ENCODE data around the gene MTERF4. TPM values are rescaled to one million over a fixed set of nuclear protein-coding genes. Genes with fewer than 3 reads are reported as not detected.

MTERF4 gene
- total and polyA plus RNA-seq, 5 donors from 2014 or later: 50.0 to 105 (median 65.1) TPM

- Histone ChIP-seq H3K4me3 (ENCODE audit: low read depth, low read length) (no peak overlapping the region), H3K36me3 (ENCODE audit: control insufficient read depth, insufficient read depth, low read length) (peaks cover 34% of the 10 kb centered on the region), H3K4me1 (ENCODE audit: control insufficient read depth, insufficient read depth, low read length, poor library complexity, severe bottlenecking) (no peaks in the 10 kb centered on the region), H3K27ac (ENCODE audit: insufficient read depth, low read length, poor library complexity, severe bottlenecking) (no peak overlapping the region), H3K27me3 (ENCODE audit: control insufficient read depth, insufficient read depth, low read length) (no peaks in the 10 kb centered on the region), H3K9me3 (ENCODE audit: control insufficient read depth in 2 of 2, low read length in 2 of 2) (no peaks in the 10 kb centered on the region)
- Mint-ChIP-seq H3K27me3 (no peaks in the 10 kb centered on the region), H3K27ac (peak overlapping the region; percentile 77 to 88 (median 85)), H3K9me3 (peaks cover 0 to 8% (median 0%) of the 10 kb centered on the region in 7 donors), H3K4me3 (no peak overlapping the region), H3K36me3 (peaks cover 40% of the 10 kb centered on the region), H3K4me1 (peaks cover 7 to 21% (median 19%) of the 10 kb centered on the region in 4 donors)
- no peak for DNase-seq
- ATAC-seq (ENCODE audit: low read depth in 2 of 2): no peak
These were observed 19.0 kb downstream of the MTERF4 start for GRCh38 chr2:241083091-241083415.

GRCh38 chr2:241082341-241083090 lies 19.6 kb downstream of the MTERF4 start:
- Histone ChIP-seq H3K27ac (ENCODE audit: insufficient read depth, low read length, poor library complexity, severe bottlenecking) (no peak overlapping the region), H3K36me3 (ENCODE audit: control insufficient read depth, insufficient read depth, low read length) (peaks cover 29% of the 10 kb centered on the region), H3K27me3 (ENCODE audit: control insufficient read depth, insufficient read depth, low read length) (no peaks in the 10 kb centered on the region), H3K9me3 (ENCODE audit: control insufficient read depth in 2 of 2, low read length in 2 of 2) (no peaks in the 10 kb centered on the region), H3K4me1 (ENCODE audit: control insufficient read depth, insufficient read depth, low read length, poor library complexity, severe bottlenecking) (no peaks in the 10 kb centered on the region), H3K4me3 (ENCODE audit: low read depth, low read length) (no peak overlapping the region)
- H3K27me3 Mint-ChIP-seq: no peaks in the 10 kb centered on the region
- H3K36me3 Mint-ChIP-seq: peaks cover 35% of the 10 kb centered on the region
- peak in 1 of 2 donors; percentile 7 for ATAC-seq (ENCODE audit: low read depth in 2 of 2)
- H3K4me3 Mint-ChIP-seq: no peak overlapping the region
- peak overlapping the region; percentile 77 to 88 (median 85) for H3K27ac Mint-ChIP-seq
- H3K9me3 Mint-ChIP-seq: peaks cover 0 to 8% (median 0%) of the 10 kb centered on the region in 7 donors
- no peak for DNase-seq
- peaks cover 11 to 25% (median 18%) of the 10 kb centered on the region in 4 donors for H3K4me1 Mint-ChIP-seq

- H3K9me3 ChIP-seq (ENCODE audit: control insufficient read depth in 2 of 2, low read length in 2 of 2): no peaks in the 10 kb centered on the region
- no peak overlapping the region for H3K4me3 ChIP-seq (ENCODE audit: low read depth, low read length)
- H3K27ac Mint-ChIP-seq: peak overlapping the region in 1 of 3 donors; percentile 85
These were observed 20.3 kb downstream of the MTERF4 start for GRCh38 chr2:241081643-241082340.

GRCh38 chr2:241081190-241081642 lies 20.9 kb downstream of the MTERF4 start:
- H3K9me3 ChIP-seq (ENCODE audit: control insufficient read depth in 2 of 2, low read length in 2 of 2): no peaks in the 10 kb centered on the region
- Mint-ChIP-seq H3K4me3 (peak overlapping the region in 2 of 4 donors; percentile 19 to 83), H3K4me1 (peaks cover 15 to 26% (median 19%) of the 10 kb centered on the region in 4 donors), H3K9me3 (peaks cover 0 to 6% (median 0%) of the 10 kb centered on the region in 7 donors), H3K27ac (peak overlapping the region in 2 of 3 donors; percentile 47 to 92), H3K27me3 (no peaks in the 10 kb centered on the region), H3K36me3 (peaks cover 23% of the 10 kb centered on the region)
- no peaks in the 10 kb centered on the region for H3K27me3 ChIP-seq (ENCODE audit: control insufficient read depth, insufficient read depth, low read length)
- H3K36me3 ChIP-seq (ENCODE audit: control insufficient read depth, insufficient read depth, low read length): peaks cover 16% of the 10 kb centered on the region
- no peak overlapping the region for H3K4me3 ChIP-seq (ENCODE audit: low read depth, low read length)
- H3K4me1 ChIP-seq (ENCODE audit: control insufficient read depth, insufficient read depth, low read length, poor library complexity, severe bottlenecking): no peaks in the 10 kb centered on the region
- no peak overlapping the region for H3K27ac ChIP-seq (ENCODE audit: insufficient read depth, low read length, poor library complexity, severe bottlenecking)
- DNase-seq (no peak), ATAC-seq (ENCODE audit: low read depth in 2 of 2) (no peak)

More at GRCh38 chr2:241081643-241082340, 20.3 kb downstream of the MTERF4 start:
- peaks cover 21% of the 10 kb centered on the region for H3K36me3 ChIP-seq (ENCODE audit: control insufficient read depth, insufficient read depth, low read length)
- DNase-seq (no peak), ATAC-seq (ENCODE audit: low read depth in 2 of 2) (no peak)
- Mint-ChIP-seq H3K27me3 (no peaks in the 10 kb centered on the region), H3K36me3 (peaks cover 29% of the 10 kb centered on the region), H3K4me1 (peaks cover 15 to 26% (median 20%) of the 10 kb centered on the region in 4 donors), H3K9me3 (peaks cover 0 to 8% (median 0%) of the 10 kb centered on the region in 7 donors), H3K4me3 (peak overlapping the region in 1 of 4 donors; percentile 19)
- H3K4me1 ChIP-seq (ENCODE audit: control insufficient read depth, insufficient read depth, low read length, poor library complexity, severe bottlenecking): no peaks in the 10 kb centered on the region
- H3K27ac ChIP-seq (ENCODE audit: insufficient read depth, low read length, poor library complexity, severe bottlenecking): no peak overlapping the region
- no peaks in the 10 kb centered on the region for H3K27me3 ChIP-seq (ENCODE audit: control insufficient read depth, insufficient read depth, low read length)

- Mint-ChIP-seq H3K27ac (peak overlapping the region in 2 of 3 donors; percentile 47 to 92), H3K9me3 (peaks cover 0 to 6% (median 0%) of the 10 kb centered on the region in 7 donors)
These were observed 21.5 kb downstream of the MTERF4 start for GRCh38 chr2:241080405-241081189.

GRCh38 chr2:241074901-241075540 lies 27.1 kb downstream of the MTERF4 start:
- Mint-ChIP-seq H3K36me3 (peaks cover 23% of the 10 kb centered on the region), H3K27me3 (no peaks in the 10 kb centered on the region), H3K9me3 (no peaks in the 10 kb centered on the region), H3K4me3 (no peak overlapping the region), H3K27ac (peak overlapping the region in 1 of 3 donors; percentile 38), H3K4me1 (peaks cover 5 to 15% (median 12%) of the 10 kb centered on the region in 4 donors)
- no peak overlapping the region for H3K27ac ChIP-seq (ENCODE audit: insufficient read depth, low read length, poor library complexity, severe bottlenecking)
- H3K9me3 ChIP-seq (ENCODE audit: control insufficient read depth in 2 of 2, low read length in 2 of 2): no peaks in the 10 kb centered on the region
- H3K36me3 ChIP-seq (ENCODE audit: control insufficient read depth, insufficient read depth, low read length): peaks cover 18% of the 10 kb centered on the region
- no peaks in the 10 kb centered on the region for H3K4me1 ChIP-seq (ENCODE audit: control insufficient read depth, insufficient read depth, low read length, poor library complexity, severe bottlenecking)
- no peak for DNase-seq
- ATAC-seq (ENCODE audit: low read depth in 2 of 2): no peak
- no peak overlapping the region for H3K4me3 ChIP-seq (ENCODE audit: low read depth, low read length)
- no peaks in the 10 kb centered on the region for H3K27me3 ChIP-seq (ENCODE audit: control insufficient read depth, insufficient read depth, low read length)

More at GRCh38 chr2:241080405-241081189, 21.5 kb downstream of the MTERF4 start:
- Histone ChIP-seq H3K9me3 (ENCODE audit: control insufficient read depth in 2 of 2, low read length in 2 of 2) (no peaks in the 10 kb centered on the region), H3K27me3 (ENCODE audit: control insufficient read depth, insufficient read depth, low read length) (no peaks in the 10 kb centered on the region), H3K4me1 (ENCODE audit: control insufficient read depth, insufficient read depth, low read length, poor library complexity, severe bottlenecking) (no peaks in the 10 kb centered on the region), H3K4me3 (ENCODE audit: low read depth, low read length) (no peak overlapping the region), H3K36me3 (ENCODE audit: control insufficient read depth, insufficient read depth, low read length) (peaks cover 14% of the 10 kb centered on the region), H3K27ac (ENCODE audit: insufficient read depth, low read length, poor library complexity, severe bottlenecking) (no peak overlapping the region)
- DNase-seq: no peak
- Mint-ChIP-seq H3K4me3 (peak overlapping the region in 1 of 4 donors; percentile 19), H3K27me3 (no peaks in the 10 kb centered on the region), H3K36me3 (peaks cover 21% of the 10 kb centered on the region), H3K4me1 (peaks cover 15 to 26% (median 18%) of the 10 kb centered on the region in 4 donors)
- no peak for ATAC-seq (ENCODE audit: low read depth in 2 of 2)
